Spinal cord (tissue), 10 donors: Measurements from ENCODE around the gene CD93. TPM values are rescaled to one million over a fixed set of nuclear protein-coding genes. Genes with fewer than 3 reads are reported as not detected.
A peak's percentile ranks its signal among the peaks of the same experiment; 100 is the strongest.

ENCODE experiments used
- DNase-seq, 6 donors: peaks; one replicate each; pipeline versions ENCODE4 v3.0.0 to v3.0.0-alpha.2; 2013 to 2015; ENCODE audit warnings: low spot score in 6 of 6, low read depth in 4 of 6
- H3K27ac ChIP-seq: one replicate; pipeline ENCODE4 v1.5.1; 2013; ENCODE audit warnings: low read depth, low read length, control low read depth
- H3K27me3 ChIP-seq: one replicate; pipeline ENCODE4 v1.6.1; 2013; ENCODE audit warnings: low read length; ENCODE audit not compliant: control insufficient read depth, insufficient read depth
- H3K36me3 ChIP-seq: one replicate; pipeline ENCODE4 v1.6.1; 2013; ENCODE audit warnings: low read length; ENCODE audit not compliant: control insufficient read depth, insufficient read depth
- H3K4me1 ChIP-seq: one replicate; pipeline ENCODE4 v1.6.1; 2013; ENCODE audit warnings: low read length; ENCODE audit not compliant: control insufficient read depth, insufficient read depth
- H3K4me3 ChIP-seq: one replicate; pipeline ENCODE4 v1.5.1; 2013; ENCODE audit warnings: low read depth, low read length, control low read depth
- H3K9me3 ChIP-seq: one replicate; pipeline ENCODE4 v1.6.1; 2013; ENCODE audit warnings: low read length; ENCODE audit not compliant: control insufficient read depth, insufficient read depth
- WGBS: methylation state at CpG from one replicate; pipeline ENCODE4 v1.1.5; 2013; ENCODE audit warnings: missing lambda C conversion rate; ENCODE audit not compliant: insufficient coverage; 5-methylcytosine and 5-hydroxymethylcytosine counted together
- polyA plus RNA-seq, 2 donors: library from polyadenylated mRNA; unstranded; fragments of 120-200 nt; gene quantifications; one replicate each; pipeline ENCODE4 v1.2.1, GENCODE V29; 2013; ENCODE audit not compliant: insufficient read length in 2 of 2
- total RNA-seq, 2 donors: library from RNA; depleted of rRNA in 1 of 2; stranded (reverse); fragments of 120-200 nt in 1 of 2; fragments of >200 nt in 1 of 2; gene quantifications; one replicate each; pipeline versions ENCODE4 v1.2.3 to v1.2.4, GENCODE V29; 2013 to 2014
- donor health status: healthy.

CD93 gene
- total and polyA plus RNA-seq, 4 donors = 19.6 to 54.5 (median 26.6) TPM

DNA sequence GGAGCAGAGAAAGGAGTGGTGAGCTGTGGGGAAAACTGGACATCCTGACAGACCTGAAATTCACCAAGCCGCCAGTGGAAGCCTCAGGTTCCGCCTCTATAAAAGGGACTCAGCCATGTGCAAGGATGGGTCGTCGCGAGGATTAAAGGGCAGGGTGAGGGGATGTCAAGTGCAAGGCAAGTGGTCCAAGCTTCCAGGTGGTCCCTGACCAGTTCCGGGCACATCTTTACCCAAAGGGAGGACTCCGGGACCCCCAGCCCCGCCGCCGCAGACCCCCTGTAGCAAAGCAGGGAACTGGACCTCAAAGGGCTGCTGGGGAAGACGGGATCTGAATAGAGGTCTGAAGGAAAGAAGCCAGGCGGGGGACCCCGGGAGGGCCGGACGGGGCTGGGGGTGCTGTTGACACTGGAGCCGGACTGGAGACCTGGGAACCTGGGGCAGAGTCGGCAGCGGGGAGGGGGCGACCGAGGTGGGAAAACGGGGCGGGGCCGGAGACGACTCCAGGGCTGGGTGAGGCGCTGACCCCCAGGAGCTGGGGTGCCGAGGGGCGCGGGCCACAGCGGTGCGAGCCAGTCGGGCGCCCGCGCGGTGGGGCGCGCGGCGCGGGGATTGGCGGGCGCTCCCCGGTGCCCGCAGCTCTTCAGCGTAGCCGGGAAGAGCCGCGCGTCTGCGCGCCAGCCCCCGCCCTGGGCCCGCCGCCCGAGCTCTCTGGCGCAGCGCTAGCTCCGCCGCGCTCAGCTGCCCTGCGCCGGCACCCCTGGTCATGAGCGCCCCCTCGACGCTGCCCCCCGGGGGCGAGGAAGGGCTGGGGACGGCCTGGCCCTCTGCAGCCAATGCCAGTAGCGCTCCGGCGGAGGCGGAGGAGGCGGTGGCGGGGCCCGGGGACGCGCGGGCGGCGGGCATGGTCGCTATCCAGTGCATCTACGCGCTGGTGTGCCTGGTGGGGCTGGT, 51.1 kb downstream of the CD93 start, which contains the start of gene SSTR4:
Gene SSTR4 (plus strand): TSS at position 592 of the 951 bp plus-strand sequence. CDS start 172 bp downstream, at position 764.
- H3K27me3 ChIP-seq = peaks cover 7% of the 10 kb centered on the region

DNA sequence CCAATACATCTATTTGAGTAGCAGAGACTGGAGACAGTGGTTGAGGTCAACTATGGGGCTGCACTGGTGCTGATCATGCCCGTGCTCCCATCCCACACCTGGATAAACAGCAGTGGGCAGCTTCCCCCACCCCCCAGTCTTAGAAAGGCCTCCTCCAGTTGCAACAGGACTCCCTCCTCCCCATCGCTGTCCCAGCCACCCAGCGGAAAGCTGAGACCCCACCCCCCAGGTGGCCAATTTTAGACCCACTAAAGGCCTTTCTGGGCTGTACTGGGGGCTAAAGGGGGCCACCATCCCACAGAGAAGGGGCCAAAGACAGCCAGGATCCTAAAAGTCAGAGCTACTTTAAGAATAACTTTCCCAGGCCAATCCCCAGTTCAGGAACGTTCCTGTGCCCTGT, 52.2 kb downstream of the CD93 start:
- peaks cover 7% of the 10 kb centered on the region for H3K27me3 ChIP-seq
- no peak overlapping the region for H3K27ac ChIP-seq
- no peak for DNase-seq
- H3K36me3 ChIP-seq = no peaks in the 10 kb centered on the region
- peaks cover 3% of the 10 kb centered on the region for H3K4me1 ChIP-seq
- whole genome bisulfite sequencing = 78% methylated on average over 3 of the region's 4 CpGs
- no peak overlapping the region for H3K4me3 ChIP-seq
- no peaks in the 10 kb centered on the region for H3K9me3 ChIP-seq

More for the DNA sequence above, 51.1 kb downstream of the CD93 start, which contains the start of gene SSTR4:
- Histone ChIP-seq H3K4me3 (no peak within 1 kb of the TSS), H3K36me3 (no peaks in the 10 kb centered on the region), H3K9me3 (no peaks in the 10 kb centered on the region), H3K4me1 (peaks cover 3% of the 10 kb centered on the region), H3K27ac (no peak within 1 kb of the TSS)
- peak in 2 of 6 donors; percentile 31 to 42 for DNase-seq
- WGBS = 11% methylated on average over 81 of the region's 83 CpGs

GRCh38 chr20:23032750-23033078, 53.4 kb downstream of the CD93 start:
- WGBS = 78% methylated on average over 4 of the region's 5 CpGs
- no peak for DNase-seq
- Histone ChIP-seq H3K9me3 (no peaks in the 10 kb centered on the region), H3K4me3 (no peak overlapping the region), H3K27ac (no peak overlapping the region), H3K36me3 (no peaks in the 10 kb centered on the region), H3K4me1 (peaks cover 3% of the 10 kb centered on the region), H3K27me3 (peaks cover 5% of the 10 kb centered on the region)

GRCh38 chr20:23032056-23032749, 53.9 kb downstream of the CD93 start:
- Histone ChIP-seq H3K36me3 (no peaks in the 10 kb centered on the region), H3K27me3 (peaks cover 5% of the 10 kb centered on the region), H3K4me1 (peaks cover 3% of the 10 kb centered on the region), H3K4me3 (no peak overlapping the region), H3K27ac (no peak overlapping the region), H3K9me3 (no peaks in the 10 kb centered on the region)
- WGBS = 76% methylated on average over 4 of the region's 6 CpGs
- DNase-seq = peak in 1 of 6 donors; percentile 25

DNA sequence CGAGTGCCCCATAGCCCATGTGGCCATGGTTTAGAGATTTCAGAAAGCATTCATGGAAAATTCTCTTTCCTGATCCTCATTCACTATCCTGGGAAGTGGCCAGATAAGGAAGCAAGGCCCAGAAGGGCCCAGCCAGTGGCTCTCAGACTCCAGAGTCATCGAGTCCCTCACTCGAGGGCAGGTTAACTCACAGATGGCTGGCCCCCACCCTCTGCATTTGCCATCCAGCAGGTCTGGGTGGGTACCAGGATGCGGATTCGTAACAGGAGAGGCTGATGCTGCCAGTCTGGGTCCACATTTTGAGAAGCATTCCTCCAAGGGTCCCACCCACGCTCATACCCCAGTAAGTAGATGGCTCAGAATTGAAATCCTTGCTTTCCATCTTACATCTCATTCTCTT, 54.8 kb downstream of the CD93 start:
- Histone ChIP-seq H3K27ac (no peak overlapping the region), H3K27me3 (peaks cover 4% of the 10 kb centered on the region), H3K9me3 (no peaks in the 10 kb centered on the region), H3K4me1 (peaks cover 3% of the 10 kb centered on the region), H3K4me3 (no peak overlapping the region), H3K36me3 (no peaks in the 10 kb centered on the region)
- no peak for DNase-seq
- 92% methylated on average over 6 of the region's 6 CpGs for WGBS

Other genes starting within 250 kb of the CD93 start
- gene SSTR4, start 51.0 kb downstream of the CD93 start, total RNA-seq = under 1 TPM; 0.33 to 0.89 TPM
- under 1 TPM; 0.59 to 0.89 TPM for gene SSTR4, start 51.0 kb downstream of the CD93 start, polyA plus RNA-seq
- gene THBD, start 36.7 kb downstream of the CD93 start, total RNA-seq = 10 to 100 TPM; 14.7 to 14.8 TPM
- gene THBD, start 36.7 kb downstream of the CD93 start, polyA plus RNA-seq = 10 to 100 TPM in 1 of 2 donors, 1 to 10 TPM in 1; 7.2 to 11.3 TPM